Uterus (tissue), 4 donors: Measurements from ENCODE around the gene F10. TPM values are rescaled to one million over a fixed set of nuclear protein-coding genes. Genes with fewer than 3 reads are reported as not detected.

Experiments
- DNase-seq, 2 donors: peaks; one replicate each; pipeline ENCODE4 v3.0.0-alpha.2; 2019 to 2020
- H3K27ac ChIP-seq, 2 donors: fragments of 200-600 bp; sonication (generic); 1 replicate in 1 of 2; 2 replicates in 1 of 2; pipeline ENCODE4 v1.5.1; 2016 to 2018
- H3K27me3 ChIP-seq, 2 donors: fragments of 200-600 bp; sonication (generic); one replicate each; pipeline ENCODE4 v1.5.1; 2018 to 2019; ENCODE audit warnings: control low read depth in 1 of 2
- H3K36me3 ChIP-seq, 2 donors: fragments of 200-600 bp; sonication (generic); one replicate each; pipeline ENCODE4 v1.5.1; 2019; ENCODE audit warnings: control low read depth in 1 of 2
- H3K4me1 ChIP-seq, 2 donors: fragments of 200-600 bp; sonication (generic); one replicate each; pipeline ENCODE4 v1.5.1; 2018 to 2019; ENCODE audit warnings: control low read depth in 1 of 2
- H3K4me3 ChIP-seq, 2 donors: fragments of 200-600 bp; sonication (generic); 1 replicate in 1 of 2; 2 replicates in 1 of 2; pipeline ENCODE4 v1.5.1; 2018 to 2019; ENCODE audit warnings: mild to moderate bottlenecking in 1 of 2
- H3K9me3 ChIP-seq, 2 donors: fragments of 200-600 bp; sonication (generic); one replicate each; pipeline ENCODE4 v1.5.1; 2019; ENCODE audit warnings: control low read depth in 1 of 2
- CTCF ChIP-seq, 4 experiments: fragments of 200-600 bp in 2 of 4; fragments of 450-650 bp in 2 of 4; sonication (generic) in 2 of 4; IDR thresholded peaks; one replicate each; pipeline ENCODE4 v1.5.1; 2016 to 2019; ENCODE audit warnings: antibody characterized with exemption in 4 of 4, mild to moderate bottlenecking in 2 of 4, moderate library complexity in 1 of 4
- POLR2A ChIP-seq, 2 donors: fragments of 450-650 bp; IDR thresholded peaks; one replicate each; pipeline ENCODE4 v1.6.1; 2016; ENCODE audit warnings: antibody characterized with exemption in 2 of 2, mild to moderate bottlenecking in 1 of 2, moderate library complexity in 1 of 2
- intact Hi-C: fragments of 100-400 bp; cut with DNase I; formaldehyde crosslinking; loops from one replicate; pipeline ENCODE4 v1.15.1; 2023; ENCODE audit warnings: low total_unique reads
- small RNA-seq: library from RNA; depleted of rRNA; stranded (forward); fragments of <200 nt; gene quantifications from one replicate; pipeline ENCODE3, GENCODE V24; 2016
- total RNA-seq, 4 donors: library from RNA; depleted of rRNA in 3 of 4; stranded (reverse); fragments of >200 nt in 3 of 4; gene quantifications; one replicate each; pipeline versions ENCODE4 v1.1.0 to v1.2.4, GENCODE V29; 2014 to 2023
- donor health status: DM: yes; HTN: yes; CAD: no.

F10 gene
- total RNA-seq, 4 donors from 2014 or later = 6.8 to 56.8 (median 12.1) TPM

- H3K27me3 ChIP-seq = no peaks in the 10 kb centered on the region
- intact Hi-C loops = no loop called here
- no peak overlapping the region for H3K4me3 ChIP-seq
- no peaks in the 10 kb centered on the region for H3K9me3 ChIP-seq
- no peaks in the 10 kb centered on the region for H3K36me3 ChIP-seq
- no peak overlapping the region for H3K27ac ChIP-seq
- no peak for TF ChIP-seq CTCF (IDR thresholded peaks at IDR 0.05)
- TF ChIP-seq POLR2A (IDR thresholded peaks at IDR 0.05) = no peak
- DNase-seq = no peak
- no peaks in the 10 kb centered on the region for H3K4me1 ChIP-seq
Measured at GRCh38 chr13:113196970-113197737, 74.6 kb downstream of the F10 start.

Small RNA genes within 50 kb of the gene (small RNA-seq; reads per million reads assigned to genes)
- gene AL137002.1 = not detected

Other genes with a start within 250 kb of the F10 start
- gene MCF2L, start 153.6 kb upstream of the F10 start, total RNA-seq = 100 to 1,000 TPM in 1 of 4 donors, 10 to 100 TPM in 3; 25.0 to 103 (median 61.0) TPM
- gene F7, start 17.0 kb upstream of the F10 start, total RNA-seq = under 1 TPM in 1 of 4 donors, not detected in 3; 0.69 TPM
- gene PROZ, start 35.8 kb downstream of the F10 start, total RNA-seq = not detected
- gene PCID2, start 85.9 kb downstream of the F10 start, total RNA-seq = 10 to 100 TPM; 35.9 to 75.6 (median 70.7) TPM
- gene CUL4A, start 86.8 kb downstream of the F10 start, total RNA-seq = 100 to 1,000 TPM in 1 of 4 donors, 10 to 100 TPM in 3; 34.3 to 110 (median 66.1) TPM
- gene LAMP1, start 174.4 kb downstream of the F10 start, total RNA-seq = 100 to 1,000 TPM in 2 of 4 donors, 10 to 100 TPM in 2; 85.6 to 144 (median 93.4) TPM
- 10 to 100 TPM in 2 of 4 donors, 1 to 10 TPM in 2; 3.2 to 17.9 (median 7.5) TPM for gene GRTP1, start 241.3 kb downstream of the F10 start, total RNA-seq